GM12878 (cell line): ENCODE measurements around the gene CFL2. TPM values are rescaled to one million over a fixed set of nuclear protein-coding genes. Genes with fewer than 3 reads are reported as not detected.

Experiments used
- ATAC-seq: fragments of 200-7000 bp; cut with Tn5 transposase; 3 replicates; pipeline ENCODE4 v1.9.1; 2020; ENCODE audit warnings: mild to moderate bottlenecking, moderate library complexity
- BruUV-seq: library from RNA; stranded (reverse); fragments of 400-500 nt; replicated peaks from 2 replicates; lab custom pipeline; 2021; lab: Mats Ljungman, UMichigan
- CTCF ChIA-PET: fragments of 300-600 bp; sonication (Branson Sonifier 250); formaldehyde crosslinking; extraction: SDS; loops from one replicate; lab custom pipeline; 2021; ENCODE audit warnings: inconsistent platforms; lab: Yijun Ruan, JAX
- POLR2A ChIA-PET: fragments of 350-600 bp; formaldehyde crosslinking; extraction: SDS; loops from one replicate; lab custom pipeline; 2021; ENCODE audit warnings: inconsistent platforms; lab: Charles Lee
- RAD21 ChIA-PET: fragments of 300-600 bp; sonication (Branson Sonifier 250); formaldehyde crosslinking; loops from one replicate; lab custom pipeline; 2023; ENCODE audit warnings: antibody characterized with exemption; ENCODE audit not compliant: unreplicated experiment; lab: Charles Lee
- SMC1A ChIA-PET: fragments of 300-600 bp; sonication (Branson Sonifier 250); formaldehyde crosslinking; loops from one replicate; lab custom pipeline; 2023; ENCODE audit not compliant: unreplicated experiment, uncharacterized antibody; lab: Charles Lee
- DNase-seq: peaks from one replicate; pipeline ENCODE4 v3.0.0-alpha.2; 2011; ENCODE audit warnings: low read depth, low spot score
- FAIRE-seq: peaks from 3 replicates; lab custom pipeline; 2011; peaks lifted over from hg19 to GRCh38; lab: Jason Lieb, UNC
- H2AFZ ChIP-seq: 2 replicates; pipeline ENCODE4 v1.6.0; 2011; ENCODE audit warnings: low read depth, low read length, control low read depth; ENCODE audit not compliant: control insufficient read depth
- H3K27ac ChIP-seq: 2 replicates; pipeline ENCODE4 v1.5.1; 2011; ENCODE audit warnings: control low read depth; ENCODE audit not compliant: control insufficient read depth, insufficient read depth
- H3K27me3 ChIP-seq, 2 experiments: replicated peaks in 1 of 2; 2 replicates each; pipeline versions ENCODE4 v1.6.0 to v1.6.1; 2011; ENCODE audit warnings: low read length in 1 of 2; ENCODE audit not compliant: control insufficient read depth in 2 of 2, insufficient read depth in 2 of 2
- H3K36me3 ChIP-seq, 2 experiments: 2 replicates each; pipeline ENCODE4 v1.5.1; 2011; ENCODE audit warnings: low read length in 1 of 2; ENCODE audit not compliant: control insufficient read depth in 2 of 2, insufficient read depth in 2 of 2
- H3K4me1 ChIP-seq: 2 replicates; pipeline ENCODE4 v1.6.1; 2011; ENCODE audit warnings: mild to moderate bottlenecking, low read length, moderate library complexity, mixed read lengths; ENCODE audit not compliant: control insufficient read depth, insufficient read depth
- H3K4me2 ChIP-seq: 2 replicates; pipeline ENCODE4 v1.6.0; 2011; ENCODE audit warnings: control low read depth; ENCODE audit not compliant: control insufficient read depth, insufficient read depth
- H3K4me3 ChIP-seq: fragments of 200-600 bp; sonication (generic); 2 replicates; pipeline ENCODE4 v1.5.1; 2016
- H3K79me2 ChIP-seq: 2 replicates; pipeline ENCODE4 v1.6.0; 2011; ENCODE audit warnings: low read length; ENCODE audit not compliant: control insufficient read depth, insufficient read depth
- H3K9ac ChIP-seq: 2 replicates; pipeline ENCODE4 v1.8.0; 2011; ENCODE audit warnings: low read length, control low read depth, mixed read lengths; ENCODE audit not compliant: control insufficient read depth, insufficient read depth
- H3K9me3 ChIP-seq: replicated peaks from 3 replicates; pipeline ENCODE4 v1.5.1; 2011; ENCODE audit warnings: mild to moderate bottlenecking, low read length; ENCODE audit not compliant: control insufficient read depth, insufficient read depth
- H4K20me1 ChIP-seq: 2 replicates; pipeline ENCODE4 v1.6.0; 2011; ENCODE audit not compliant: control insufficient read depth, insufficient read depth
- MEF2B ChIP-seq: fragments of 450-650 bp; IDR thresholded peaks from 2 replicates; pipeline ENCODE4 v1.6.1; 2018; ENCODE audit warnings: mild to moderate bottlenecking, moderate library complexity; ENCODE audit not compliant: partially characterized antibody, poor library complexity, severe bottlenecking
- NFXL1 ChIP-seq: fragments of 450-650 bp; IDR thresholded peaks from 2 replicates; pipeline ENCODE4 v1.6.1; 2017; ENCODE audit warnings: antibody characterized with exemption, mild to moderate bottlenecking, borderline replicate concordance
- RAD51 ChIP-seq: fragments of 450-650 bp; IDR thresholded peaks from 2 replicates; pipeline ENCODE4 v1.6.1; 2016; ENCODE audit warnings: moderate library complexity, mild to moderate bottlenecking, inconsistent platforms
- SMAD1 ChIP-seq: fragments of 450-650 bp; IDR thresholded peaks from 2 replicates; pipeline ENCODE4 v1.6.1; 2018; ENCODE audit warnings: mild to moderate bottlenecking, low read depth; ENCODE audit not compliant: partially characterized antibody
- SPI1 ChIP-seq: IDR thresholded peaks from 2 replicates; pipeline ENCODE4 v1.6.1; 2011; ENCODE audit warnings: low read depth, mild to moderate bottlenecking, low read length, moderate library complexity, borderline replicate concordance; ENCODE audit not compliant: insufficient read depth
- STAT1 ChIP-seq: fragments of 450-650 bp; conservative IDR thresholded peaks from 2 replicates; pipeline ENCODE4 v1.6.1; 2014; ENCODE audit warnings: antibody characterized with exemption, mild to moderate bottlenecking
- SUZ12 ChIP-seq: fragments of 200-600 bp; sonication (generic); IDR thresholded peaks from one replicate; pipeline ENCODE4 v1.6.1; 2018; ENCODE audit warnings: antibody characterized with exemption, mild to moderate bottlenecking; ENCODE audit not compliant: unreplicated experiment
- TCF7 ChIP-seq: IDR thresholded peaks from 2 replicates; pipeline ENCODE4 v1.6.1; 2014; ENCODE audit warnings: antibody characterized with exemption, borderline replicate concordance
- ZBTB40 ChIP-seq: fragments of 450-650 bp; IDR thresholded peaks from 2 replicates; pipeline ENCODE4 v1.6.1; 2016; ENCODE audit warnings: mild to moderate bottlenecking, moderate library complexity, borderline replicate concordance
- in situ Hi-C: fragments of 300-500 bp; cut with MboI; formaldehyde crosslinking; loops from 9 replicates; pipeline ENCODE4 v1.14.3; 2018; ENCODE audit warnings: mixed read lengths
- intact Hi-C: fragments of 100-400 bp; cut with micrococcal nuclease; formaldehyde crosslinking; loops from one replicate; pipeline ENCODE4 v1.14.2; 2022; ENCODE audit not compliant: unreplicated experiment
- polyA plus RNA-seq, 11 experiments: library from polyadenylated mRNA; depleted of rRNA in 4 of 11; unstranded in 6 of 11; stranded (reverse) in 5 of 11; fragments of >200 nt; fragmentation: Nextera tagmentation in 4 of 11; fragmentation: Illumina TruSeq in 1 of 11; extraction: Ambion mirVana in 4 of 11; extraction: Trizol in 1 of 11; gene quantifications; 1 replicate in 1 of 11; 2 replicates in 10 of 11; pipeline versions ENCODE4 v1.2.1 to v1.2.3, GENCODE V29; 2011 to 2016; ENCODE audit warnings: inconsistent platforms in 2 of 11, missing spikeins in 2 of 11, low read depth in 1 of 11
- small RNA-seq: library from RNA; depleted of rRNA; stranded (forward); fragments of <200 nt; gene quantifications from one replicate; pipeline ENCODE3, GENCODE V24; 2014
- total RNA-seq, 4 experiments: library from RNA; depleted of rRNA in 3 of 4; stranded (reverse); fragments of >200 nt in 3 of 4; fragmentation: Illumina TruSeq in 1 of 4; extraction: Trizol in 1 of 4; gene quantifications; 2 replicates each; pipeline versions ENCODE4 v1.2.1 to v1.2.3, GENCODE V29; 2013 to 2021
- TF ChIP-seq, protein P1 (sequence below): fragments of 450-650 bp; IDR thresholded peaks from 2 replicates; pipeline ENCODE4 v1.6.1; 2018; ENCODE audit warnings: borderline replicate concordance, mild to moderate bottlenecking; ENCODE audit not compliant: partially characterized antibody

CFL2 gene
- total and polyA plus RNA-seq, 10 of the 15 experiments (the other 5 are each of a cell fraction or from before 2014, with no cell fraction given), result 4.7 to 13.4 (median 8.4) TPM

DNA sequence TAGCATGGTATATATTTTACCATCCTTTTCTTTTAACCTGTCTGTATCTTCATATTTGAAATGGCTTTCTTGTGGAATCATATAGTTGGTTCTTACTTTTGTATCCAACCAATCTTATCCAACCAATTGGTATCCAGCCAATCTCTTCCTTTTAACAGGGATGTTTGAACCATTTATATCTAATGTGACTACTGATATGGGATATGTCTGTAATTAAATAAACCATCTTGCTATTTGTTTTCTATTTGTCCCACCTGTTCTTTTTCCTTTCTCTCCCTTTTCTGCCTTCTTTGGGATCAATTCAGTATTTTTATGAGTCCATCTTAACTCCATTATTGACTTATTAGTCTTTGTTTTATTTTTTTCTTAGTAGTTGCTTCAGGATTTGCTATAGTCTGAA, 53.6 kb downstream of the CFL2 start:
- no peaks in the 10 kb centered on the region for H3K79me2 ChIP-seq
- no peaks in the 10 kb centered on the region for H3K27me3 ChIP-seq
- H3K9me3 ChIP-seq, result no peaks in the 10 kb centered on the region
- H3K4me2 ChIP-seq, result no peak overlapping the region
- no peak for TF ChIP-seq SUZ12
- no peak for TF ChIP-seq TCF7
- no peak for TF ChIP-seq SMAD1
- TF ChIP-seq RAD51, result no peak
- TF ChIP-seq MEF2B, result no peak
- TF ChIP-seq, protein P1, sequence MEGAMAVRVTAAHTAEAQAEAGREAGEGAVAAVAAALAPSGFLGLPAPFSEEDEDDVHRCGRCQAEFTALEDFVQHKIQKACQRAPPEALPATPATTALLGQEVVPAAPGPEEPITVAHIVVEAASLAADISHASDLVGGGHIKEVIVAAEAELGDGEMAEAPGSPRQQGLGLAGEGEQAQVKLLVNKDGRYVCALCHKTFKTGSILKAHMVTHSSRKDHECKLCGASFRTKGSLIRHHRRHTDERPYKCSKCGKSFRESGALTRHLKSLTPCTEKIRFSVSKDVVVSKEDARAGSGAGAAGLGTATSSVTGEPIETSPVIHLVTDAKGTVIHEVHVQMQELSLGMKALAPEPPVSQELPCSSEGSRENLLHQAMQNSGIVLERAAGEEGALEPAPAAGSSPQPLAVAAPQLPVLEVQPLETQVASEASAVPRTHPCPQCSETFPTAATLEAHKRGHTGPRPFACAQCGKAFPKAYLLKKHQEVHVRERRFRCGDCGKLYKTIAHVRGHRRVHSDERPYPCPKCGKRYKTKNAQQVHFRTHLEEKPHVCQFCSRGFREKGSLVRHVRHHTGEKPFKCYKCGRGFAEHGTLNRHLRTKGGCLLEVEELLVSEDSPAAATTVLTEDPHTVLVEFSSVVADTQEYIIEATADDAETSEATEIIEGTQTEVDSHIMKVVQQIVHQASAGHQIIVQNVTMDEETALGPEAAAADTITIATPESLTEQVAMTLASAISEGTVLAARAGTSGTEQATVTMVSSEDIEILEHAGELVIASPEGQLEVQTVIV, result no peak
- TF ChIP-seq NFXL1, result no peak
- TF ChIP-seq SPI1, result no peak
- TF ChIP-seq STAT1, result no peak
- TF ChIP-seq ZBTB40, result no peak
- in situ Hi-C loops, result no loop called here
- no peaks in the 10 kb centered on the region for H4K20me1 ChIP-seq
- RAD21 ChIA-PET, result no interaction called here
- no peaks in the 10 kb centered on the region for H3K36me3 ChIP-seq
- H3K4me3 ChIP-seq, result no peak overlapping the region
- H3K9ac ChIP-seq, result no peak overlapping the region
- FAIRE-seq (no peak), DNase-seq (no peak), ATAC-seq (no peak)
- SMC1A ChIA-PET, result no interaction called here
- no peak overlapping the region for H3K27ac ChIP-seq
- no peak overlapping the region for H2AFZ ChIP-seq
- CTCF ChIA-PET, result no interaction called here
- intact Hi-C loops, result no loop called here
- BruUV-seq, result no TSS peak
- POLR2A ChIA-PET, result no interaction called here
- no peaks in the 10 kb centered on the region for H3K4me1 ChIP-seq

Small RNAs within 50 kb of the gene (small RNA-seq; reads per million reads assigned to genes)
- gene RNU6-1261P, result not detected

Other genes with a start within 250 kb of the CFL2 start
- gene EAPP, start 174.9 kb downstream of the CFL2 start, total RNA-seq (2014; rRNA removed), result 29.5 and 39.5 TPM in 2 replicates
- 39.2 and 44.5 TPM in 2 replicates for gene EAPP, start 174.9 kb downstream of the CFL2 start, total RNA-seq (2014; rRNA removed; fragmentation: Illumina TruSeq; extraction: Trizol)
- 23.5 and 25.0 TPM in 2 replicates for gene EAPP, start 174.9 kb downstream of the CFL2 start, total RNA-seq (2021)
- gene EAPP, start 174.9 kb downstream of the CFL2 start, polyA plus RNA-seq (2011; rRNA removed), result 43.5 and 58.0 TPM in 2 replicates
- gene EAPP, start 174.9 kb downstream of the CFL2 start, polyA plus RNA-seq (2014; fragmentation: Illumina TruSeq; extraction: Trizol), result 48.9 and 58.2 TPM in 2 replicates
- 10 to 100 TPM; 84.9 to 94.6 TPM for gene EAPP, start 174.9 kb downstream of the CFL2 start, polyA plus RNA-seq (2014; fragmentation: Nextera tagmentation; extraction: Ambion mirVana)
- gene EAPP, start 174.9 kb downstream of the CFL2 start, polyA plus RNA-seq (2014; rRNA removed), result 31.4 and 32.0 TPM in 2 replicates
- 10 to 100 TPM; 45.0 to 49.3 TPM for gene EAPP, start 174.9 kb downstream of the CFL2 start, polyA plus RNA-seq (2016; fragmentation: Nextera tagmentation; extraction: Ambion mirVana)
- 36.0 and 43.7 TPM in 2 replicates for gene SNX6, start 84.4 kb downstream of the CFL2 start, total RNA-seq (2014; rRNA removed)
- gene SNX6, start 84.4 kb downstream of the CFL2 start, total RNA-seq (2014; rRNA removed; fragmentation: Illumina TruSeq; extraction: Trizol), result 58.1 and 61.6 TPM in 2 replicates
- 43.0 and 45.9 TPM in 2 replicates for gene SNX6, start 84.4 kb downstream of the CFL2 start, total RNA-seq (2021)
- gene SNX6, start 84.4 kb downstream of the CFL2 start, polyA plus RNA-seq (2011; rRNA removed), result 65.6 and 107 TPM in 2 replicates
- gene SNX6, start 84.4 kb downstream of the CFL2 start, polyA plus RNA-seq (2014; fragmentation: Illumina TruSeq; extraction: Trizol), result 81.3 and 91.6 TPM in 2 replicates
- gene SNX6, start 84.4 kb downstream of the CFL2 start, polyA plus RNA-seq (2014; fragmentation: Nextera tagmentation; extraction: Ambion mirVana), result 100 to 1,000 TPM in 1 of 2 experiments, 10 to 100 TPM in 1; 85.1 to 107 TPM
- gene SNX6, start 84.4 kb downstream of the CFL2 start, polyA plus RNA-seq (2014; rRNA removed), result 34.4 and 34.8 TPM in 2 replicates
- gene SNX6, start 84.4 kb downstream of the CFL2 start, polyA plus RNA-seq (2016; fragmentation: Nextera tagmentation; extraction: Ambion mirVana), result 10 to 100 TPM; 77.9 to 79.5 TPM
- gene BAZ1A, start 160.8 kb upstream of the CFL2 start, total RNA-seq (2014; rRNA removed), result 61.6 and 67.1 TPM in 2 replicates
- gene BAZ1A, start 160.8 kb upstream of the CFL2 start, total RNA-seq (2014; rRNA removed; fragmentation: Illumina TruSeq; extraction: Trizol), result 89.9 and 96.5 TPM in 2 replicates
- gene BAZ1A, start 160.8 kb upstream of the CFL2 start, total RNA-seq (2021), result 46.9 and 48.0 TPM in 2 replicates
- gene BAZ1A, start 160.8 kb upstream of the CFL2 start, polyA plus RNA-seq (2011; rRNA removed), result 53.5 and 80.6 TPM in 2 replicates
- gene BAZ1A, start 160.8 kb upstream of the CFL2 start, polyA plus RNA-seq (2014; fragmentation: Illumina TruSeq; extraction: Trizol), result 76.7 and 125 TPM in 2 replicates
- 10 to 100 TPM; 38.5 to 39.9 TPM for gene BAZ1A, start 160.8 kb upstream of the CFL2 start, polyA plus RNA-seq (2014; fragmentation: Nextera tagmentation; extraction: Ambion mirVana)
- 44.4 and 57.3 TPM in 2 replicates for gene BAZ1A, start 160.8 kb upstream of the CFL2 start, polyA plus RNA-seq (2014; rRNA removed)
- gene BAZ1A, start 160.8 kb upstream of the CFL2 start, polyA plus RNA-seq (2016; fragmentation: Nextera tagmentation; extraction: Ambion mirVana), result 10 to 100 TPM; 34.3 to 38.8 TPM